Astrocyte of the cerebellum (primary cell): ENCODE data around the gene CYBRD1.

Experiments used
- DNase-seq: peaks from one replicate; pipeline ENCODE4 v3.0.0-alpha.2; 2011; ENCODE audit warnings: low read depth
- H3K4me3 ChIP-seq: 2 replicates; pipeline ENCODE4 v1.5.1; 2011; ENCODE audit warnings: mild to moderate bottlenecking, low read depth, low read length, moderate library complexity
- CTCF ChIP-seq: IDR thresholded peaks from 2 replicates; pipeline ENCODE4 v1.5.1; 2012; ENCODE audit warnings: low read length, low read depth, moderate library complexity, mild to moderate bottlenecking; ENCODE audit errors: missing control alignments
- in situ Hi-C: cut with HindIII; loops from 2 replicates; pipeline ENCODE4 v1.10.0; 2017; ENCODE audit warnings: low sequenced_read_pairs

CYBRD1 gene

GRCh38 chr2:171550613-171551012 lies 28.3 kb downstream of the CYBRD1 start:
- no peak for TF ChIP-seq CTCF
- H3K4me3 ChIP-seq = no peak overlapping the region
- in situ Hi-C loops = no loop called here
- DNase-seq = no peak

- no peak for DNase-seq
- H3K4me3 ChIP-seq = no peak overlapping the region
- in situ Hi-C loops = no loop called here
- no peak for TF ChIP-seq CTCF
Measured at GRCh38 chr2:171551836-171552235, 29.6 kb downstream of the CYBRD1 start.

DNA sequence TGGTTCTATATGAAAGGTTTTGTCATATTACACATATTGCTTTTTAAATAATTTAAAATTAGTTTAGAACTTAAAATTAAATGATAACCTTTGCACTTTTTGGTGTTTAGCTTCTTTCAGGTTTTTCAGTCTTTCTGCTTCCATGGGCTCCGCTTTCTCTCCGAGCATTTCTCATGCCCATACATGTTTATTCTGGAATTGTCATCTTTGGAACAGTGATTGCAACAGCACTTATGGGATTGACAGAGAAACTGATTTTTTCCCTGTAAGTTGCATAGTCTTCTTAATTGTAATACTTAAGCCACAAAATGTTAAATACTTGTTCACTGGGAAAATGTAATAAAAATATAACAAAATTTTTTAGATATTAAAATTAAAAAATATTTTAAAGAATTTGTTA lies 31.0 kb downstream of the CYBRD1 start:
- no peak overlapping the region for H3K4me3 ChIP-seq
- in situ Hi-C loops = no loop called here
- no peak for TF ChIP-seq CTCF
- DNase-seq = no peak

DNA sequence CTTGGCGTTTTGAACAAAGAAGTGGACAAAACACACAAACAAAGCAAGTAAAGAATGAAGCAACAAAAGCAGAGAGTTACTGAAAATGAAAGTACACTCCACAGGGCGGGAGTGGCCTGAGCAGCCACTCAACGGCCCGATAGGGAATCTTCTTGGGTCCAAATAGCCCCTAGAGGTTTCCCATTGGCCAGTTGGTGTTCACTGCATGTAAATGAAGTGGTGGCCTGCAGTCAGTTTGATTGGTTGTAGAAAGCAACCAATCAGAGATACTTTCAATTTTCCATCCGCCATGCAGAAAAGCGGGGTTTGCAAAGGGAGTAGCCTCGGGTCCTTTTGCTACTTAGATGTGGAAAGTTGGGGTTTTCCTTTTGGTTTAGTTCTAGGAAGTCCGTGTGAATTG lies 31.6 kb downstream of the CYBRD1 start:
- TF ChIP-seq CTCF = no peak
- in situ Hi-C loops = no loop called here
- H3K4me3 ChIP-seq = no peak overlapping the region
- DNase-seq = no peak

DNA sequence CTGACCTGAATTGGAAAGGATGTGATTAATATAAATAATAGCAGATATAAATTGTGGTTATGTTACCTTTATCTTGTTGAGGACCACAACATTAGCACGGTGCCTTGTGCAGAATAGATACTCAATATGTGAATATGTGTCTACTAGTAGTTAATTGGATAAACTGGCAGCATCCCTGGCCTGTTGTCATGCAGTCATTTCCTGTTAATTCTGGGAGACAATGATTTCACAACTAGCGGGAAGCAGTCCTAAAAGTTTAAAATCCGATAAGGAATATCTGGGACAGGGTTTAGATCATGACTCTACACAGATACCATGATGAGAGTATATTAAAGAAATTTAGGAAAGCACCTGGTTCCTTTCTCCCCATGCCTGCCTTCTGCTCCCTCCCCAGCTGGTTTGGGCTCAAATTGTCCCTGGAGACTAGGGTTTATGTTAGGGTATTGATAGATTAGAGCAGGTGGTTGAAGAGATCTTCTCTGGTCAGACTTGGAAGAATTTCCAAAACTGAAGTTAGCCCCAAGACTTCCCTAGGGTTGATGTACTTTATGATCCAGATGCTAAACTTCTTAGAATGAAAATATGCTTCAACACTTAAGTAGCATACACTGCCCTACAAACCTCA lies 32.8 kb downstream of the CYBRD1 start:
- in situ Hi-C loops = no loop called here
- no peak for DNase-seq
- no peak overlapping the region for H3K4me3 ChIP-seq
- no peak for TF ChIP-seq CTCF

DNA sequence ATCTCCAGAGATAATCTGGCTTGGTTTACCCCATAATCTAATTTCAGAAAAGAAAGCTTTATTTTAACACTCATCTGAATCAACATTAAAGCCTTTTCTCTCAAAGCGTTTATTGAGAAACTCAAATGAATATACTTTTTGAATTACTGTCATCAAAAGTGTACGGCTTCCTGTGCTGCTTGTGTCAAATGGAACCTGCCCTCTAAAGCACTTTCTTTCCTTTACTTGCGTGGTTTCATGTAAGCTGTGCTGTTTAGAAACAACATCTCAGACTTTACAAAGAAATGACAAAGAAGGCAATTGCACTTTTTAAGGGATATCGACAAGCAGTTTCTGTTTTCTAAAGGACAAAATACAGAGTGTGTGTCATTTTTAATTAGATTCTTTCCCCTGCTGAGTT lies 35.1 kb downstream of the CYBRD1 start:
- H3K4me3 ChIP-seq = no peak overlapping the region
- no peak for TF ChIP-seq CTCF
- DNase-seq = no peak
- in situ Hi-C loops = no loop called here
